Inflammatory macrophage (primary cell): Measurements from ENCODE around the gene SEC14L1.

ENCODE experiments used
- DNase-seq, 2 donors: peaks; one replicate each; pipeline ENCODE4 v3.0.0-alpha.2; 2020 to 2022

Gene SEC14L1

GRCh38 chr17:77215281-77215680 is 74.5 kb downstream of the SEC14L1 start:
- DNase-seq, result no peak

- no peak for DNase-seq
These were observed 75.7 kb downstream of the SEC14L1 start for GRCh38 chr17:77216486-77216885.

- no peak for DNase-seq
These were observed 76.4 kb downstream of the SEC14L1 start for GRCh38 chr17:77217123-77217522.

- DNase-seq, result no peak
These were observed 76.8 kb downstream of the SEC14L1 start for GRCh38 chr17:77217566-77217965.

GRCh38 chr17:77218902-77219301 is 78.1 kb downstream of the SEC14L1 start:
- DNase-seq, result no peak

- DNase-seq, result no peak
These were observed 81.6 kb downstream of the SEC14L1 start for GRCh38 chr17:77222356-77222755.

- DNase-seq, result no peak
These were observed 83.1 kb downstream of the SEC14L1 start for GRCh38 chr17:77223642-77224420.

- DNase-seq, result peak; percentile 21 to 29
These were observed 84.5 kb downstream of the SEC14L1 start for GRCh38 chr17:77225265-77225664.

GRCh38 chr17:77227461-77228240 is 86.9 kb downstream of the SEC14L1 start:
- no peak for DNase-seq

- no peak for DNase-seq
These were observed 87.5 kb downstream of the SEC14L1 start for GRCh38 chr17:77228241-77228752.

- no peak for DNase-seq
These were observed 88.0 kb downstream of the SEC14L1 start for GRCh38 chr17:77228816-77229215.

- DNase-seq, result no peak
These were observed 89.1 kb downstream of the SEC14L1 start for GRCh38 chr17:77229786-77230435.

GRCh38 chr17:77230436-77230830 is 89.7 kb downstream of the SEC14L1 start:
- no peak for DNase-seq

GRCh38 chr17:77231076-77231871 is 90.5 kb downstream of the SEC14L1 start:
- DNase-seq, result no peak

- no peak for DNase-seq
These were observed 92.4 kb downstream of the SEC14L1 start for GRCh38 chr17:77233127-77233526.

- DNase-seq, result peak; percentile 47 to 62
These were observed 93.0 kb downstream of the SEC14L1 start for GRCh38 chr17:77233635-77234334.

GRCh38 chr17:77234695-77235094 is 93.9 kb downstream of the SEC14L1 start:
- no peak for DNase-seq

- DNase-seq, result peak; percentile 29
These were observed 94.7 kb downstream of the SEC14L1 start for GRCh38 chr17:77235370-77235941.

- no peak for DNase-seq
These were observed 96.7 kb downstream of the SEC14L1 start for GRCh38 chr17:77237232-77238008.

GRCh38 chr17:77240976-77241375 is 100.2 kb downstream of the SEC14L1 start:
- DNase-seq, result no peak
